DMS53 treated with DMSO at 0.1 percent for 48 hours (cell line): Measurements from ENCODE around the gene ABCA2.
"Not testable (repeated sequence)": the region's sequence is repeated elsewhere in the genome, so short reads cannot be mapped to it uniquely, and the experiment has no call there.

Source experiments
- DNase-seq: peaks from one replicate; lab custom pipeline; 2025; ENCODE audit not compliant: unreplicated experiment; lab: John Stamatoyannopoulos, UW

The ABCA2 gene

DNA sequence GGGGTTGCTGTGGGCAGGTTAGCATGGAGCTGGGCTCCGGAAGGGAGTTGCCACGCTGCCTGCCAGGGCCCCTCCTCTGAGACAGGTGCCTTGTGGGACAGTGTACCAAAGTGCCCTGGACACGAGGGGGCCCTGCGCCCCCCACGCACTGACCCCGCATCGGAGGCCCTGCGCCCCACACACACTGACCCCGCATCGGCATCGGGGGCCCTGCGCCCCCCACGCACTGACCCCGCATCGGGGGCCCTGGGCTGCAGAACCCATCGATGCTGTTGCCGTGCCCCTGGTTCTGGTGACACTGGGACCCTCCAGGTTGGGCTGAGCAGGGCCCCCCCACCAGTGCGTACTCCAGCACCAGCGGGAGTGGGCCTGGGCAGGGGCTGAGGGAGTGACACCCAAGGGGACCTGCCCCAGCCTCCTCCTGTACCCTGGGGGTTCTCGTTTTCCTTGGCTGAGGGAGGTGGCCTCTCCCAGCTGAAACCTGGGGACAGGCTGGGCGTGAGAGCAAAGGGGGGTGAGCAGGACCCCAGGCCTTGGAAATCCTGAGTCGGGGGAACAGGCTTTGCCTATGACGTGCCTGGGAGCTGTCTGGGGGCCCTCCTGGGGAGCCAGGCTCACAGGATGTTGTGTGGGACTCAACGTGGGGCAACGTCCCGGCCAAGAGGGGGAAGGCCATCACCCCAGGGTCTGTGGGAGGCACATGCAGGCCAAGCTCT lies 35.4 kb upstream of the ABCA2 start:
- no peak for DNase-seq

DNA sequence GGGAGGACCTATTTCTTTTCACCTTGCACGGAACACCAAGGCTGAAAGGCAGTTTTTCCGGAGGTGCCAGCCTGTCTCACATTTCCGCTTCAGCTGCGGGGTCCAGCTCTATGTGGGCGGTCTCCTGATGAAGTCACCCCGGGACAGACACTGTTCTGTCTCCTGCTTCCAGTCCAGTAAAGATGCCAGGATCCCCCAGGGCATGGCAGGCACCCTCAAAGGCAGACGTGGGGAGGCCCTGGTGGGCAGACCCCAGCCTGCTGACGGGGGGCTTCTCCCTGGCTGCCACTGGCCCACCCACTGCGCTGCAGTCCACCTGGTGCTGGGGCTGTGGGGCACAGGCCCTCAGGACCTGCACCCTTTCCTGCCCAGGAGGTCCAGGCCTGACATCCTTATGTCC lies 34.8 kb upstream of the ABCA2 start:
- DNase-seq = not testable (repeated sequence)

DNA sequence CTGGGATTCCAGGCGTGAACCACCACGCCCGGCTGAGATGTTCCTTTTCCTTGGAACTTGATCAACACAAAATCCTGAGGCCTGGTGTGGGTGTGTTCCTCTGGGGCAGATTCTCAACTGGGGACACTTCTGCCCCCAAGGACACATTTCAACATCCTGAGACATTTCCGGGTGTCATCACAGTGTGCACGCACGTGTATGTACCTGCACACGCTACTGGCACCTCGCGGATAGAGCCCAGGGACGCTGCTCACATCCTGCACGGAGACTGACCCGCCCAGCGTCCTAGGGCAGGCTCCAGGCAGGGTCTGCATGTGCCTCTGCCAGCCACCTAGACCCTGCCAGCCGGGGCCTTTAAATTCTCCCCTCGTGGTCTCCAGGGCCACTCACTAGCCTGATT lies 34.3 kb upstream of the ABCA2 start:
- no peak for DNase-seq

DNA sequence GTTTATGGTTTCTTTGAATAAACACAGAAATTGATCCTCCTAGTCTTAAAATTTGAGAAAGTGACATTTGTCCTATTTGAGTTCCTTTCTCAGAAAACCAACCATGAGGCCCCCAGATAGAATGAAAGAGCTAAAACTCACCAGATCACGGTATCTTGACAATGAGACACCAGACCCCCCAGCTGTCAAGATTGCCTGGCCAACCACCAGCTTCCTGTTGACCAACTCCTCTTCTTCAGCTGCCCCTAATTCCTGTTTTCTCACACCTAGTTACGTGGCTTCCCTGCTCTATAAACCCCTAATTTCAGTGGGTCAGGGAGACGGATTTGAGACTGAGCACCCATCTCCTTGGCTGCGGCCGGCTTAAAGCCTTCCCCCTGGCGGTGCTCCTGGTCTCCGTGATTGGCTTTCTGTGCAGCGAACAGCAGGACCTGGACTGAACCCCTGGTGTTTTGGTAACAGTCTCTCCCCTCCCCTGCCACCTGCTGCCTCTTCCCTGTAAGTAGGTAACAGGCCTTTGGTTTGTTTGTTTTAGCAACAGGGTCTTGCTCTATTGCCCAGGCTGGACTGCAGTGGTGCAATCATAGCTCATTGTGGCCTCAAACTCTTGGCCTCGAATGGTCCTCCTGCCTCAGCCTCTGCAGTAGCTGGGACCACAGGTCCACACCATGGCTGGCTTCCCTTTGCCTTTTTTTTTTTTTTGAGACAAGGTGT lies 30.6 kb upstream of the ABCA2 start:
- DNase-seq = no peak

DNA sequence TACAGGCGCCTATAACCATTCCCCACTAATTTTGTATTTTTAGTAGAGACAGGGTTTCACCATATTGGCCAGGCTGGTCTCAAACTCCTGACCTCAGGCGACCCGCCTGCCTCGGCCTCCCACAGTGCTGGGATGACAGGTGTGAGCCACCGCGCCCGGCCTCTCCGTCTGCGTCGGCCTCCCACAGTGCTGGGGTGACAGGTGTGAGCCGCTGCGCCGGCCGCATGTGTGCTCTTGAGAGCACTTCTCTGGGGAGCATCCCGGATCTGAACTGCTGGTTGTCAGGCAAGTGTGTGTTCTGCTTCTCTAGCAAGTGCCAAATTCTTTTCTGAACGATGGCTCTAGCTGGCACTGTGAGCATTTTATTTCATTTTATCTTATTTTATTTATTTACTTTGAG lies 29.5 kb upstream of the ABCA2 start:
- peak; percentile 42 for DNase-seq

DNA sequence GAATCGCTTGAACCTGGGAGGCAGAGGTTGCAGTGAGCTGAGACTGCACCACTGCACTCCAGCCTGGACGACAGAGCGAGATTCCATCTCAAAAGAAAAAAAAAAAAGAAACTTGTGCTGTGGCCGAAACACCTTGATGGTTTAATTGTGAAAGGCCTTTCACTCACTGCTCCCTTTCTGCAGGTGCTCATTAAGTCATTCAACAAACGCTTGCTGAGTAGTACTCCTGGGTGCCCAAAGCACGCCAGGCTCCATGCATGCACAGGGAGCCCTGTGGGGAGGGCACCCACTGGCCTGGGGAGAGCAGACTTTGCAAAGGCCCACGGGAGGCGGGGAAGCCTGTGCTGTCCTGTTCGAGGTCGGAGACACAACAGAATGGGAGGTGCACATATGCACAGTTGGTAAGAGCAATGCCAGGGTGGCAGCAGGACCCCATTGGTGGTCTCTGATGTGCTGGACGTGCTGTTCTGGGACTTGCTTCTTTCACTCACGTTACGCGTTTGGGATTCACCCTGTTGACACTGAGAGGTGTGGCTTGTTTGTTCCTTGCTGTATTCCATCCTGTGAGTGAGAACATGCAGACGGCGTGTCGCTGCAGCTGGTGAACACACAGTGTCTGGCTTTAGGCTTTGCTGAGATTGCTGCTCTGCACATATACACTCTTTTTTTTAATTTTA lies 28.8 kb upstream of the ABCA2 start:
- no peak for DNase-seq

DNA sequence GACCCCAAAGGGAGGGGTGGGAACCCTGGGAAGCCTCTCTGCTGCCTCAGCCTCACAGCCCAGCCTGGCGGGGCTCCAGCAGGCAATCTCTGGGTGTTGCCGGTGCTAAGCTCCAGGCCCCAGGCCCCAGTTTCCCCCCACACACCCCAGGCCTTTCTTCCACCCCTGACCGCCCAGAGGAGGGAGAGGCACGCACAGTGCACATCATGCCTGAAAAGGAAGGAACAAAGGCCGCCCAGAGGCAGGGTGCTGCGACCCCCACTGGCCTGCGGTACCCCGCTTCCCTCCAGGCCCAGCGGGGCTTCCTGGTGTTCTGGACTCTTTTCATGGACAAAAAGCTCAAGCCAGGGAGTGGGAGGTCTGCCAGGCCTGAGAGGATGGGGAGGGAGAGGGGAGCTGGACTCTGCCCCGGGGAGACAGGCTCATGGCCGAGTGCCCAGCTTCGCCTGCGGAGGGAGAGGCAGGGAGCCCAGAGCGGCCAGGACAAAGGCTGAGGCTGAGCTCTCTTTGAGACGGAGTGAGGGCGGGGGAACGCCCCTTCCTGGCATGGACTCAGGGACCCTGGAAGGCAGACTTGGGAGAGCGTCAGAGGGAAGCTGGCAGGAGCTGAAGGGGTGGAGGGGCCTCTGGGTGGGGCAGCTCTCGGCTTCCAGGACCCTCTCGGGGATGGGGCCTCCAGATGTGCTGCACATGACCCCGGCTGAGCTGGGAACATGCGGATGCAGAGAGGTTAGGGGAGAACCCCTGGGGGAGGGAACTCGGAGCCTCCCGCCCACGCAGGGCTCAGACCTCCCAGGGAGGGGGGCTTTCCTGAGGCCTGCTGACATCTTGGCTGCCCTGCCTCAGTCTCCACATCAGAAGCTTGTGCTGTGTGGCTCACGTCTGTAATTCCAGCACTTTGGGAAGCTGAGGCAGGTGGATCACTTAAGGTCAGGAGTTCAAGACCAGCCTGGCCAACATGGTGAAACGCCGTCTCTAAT lies 27.6 kb upstream of the ABCA2 start:
- no peak for DNase-seq

DNA sequence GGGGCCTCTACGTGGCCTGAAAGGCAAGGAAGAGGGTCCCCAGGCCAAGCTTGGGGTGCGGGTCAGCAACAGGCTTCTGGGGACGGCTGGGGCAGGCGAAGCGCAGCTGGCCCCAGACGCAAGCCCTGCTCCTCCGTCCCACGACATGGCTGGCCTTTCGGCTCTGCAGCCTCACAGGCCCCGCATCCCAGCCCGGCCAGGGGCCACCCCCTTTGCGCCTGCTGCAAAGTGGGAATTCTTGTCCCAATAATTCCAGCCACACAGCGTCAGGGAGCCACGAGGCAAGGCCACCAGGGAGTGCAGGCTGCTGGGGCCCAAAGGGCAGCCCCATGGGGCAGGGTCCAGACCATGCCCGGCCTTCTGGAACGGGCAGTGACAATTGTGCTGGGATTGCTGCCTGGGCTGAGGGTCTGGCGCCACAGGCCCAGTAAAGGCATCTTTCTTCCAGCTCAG lies 26.9 kb upstream of the ABCA2 start:
- no peak for DNase-seq

DNA sequence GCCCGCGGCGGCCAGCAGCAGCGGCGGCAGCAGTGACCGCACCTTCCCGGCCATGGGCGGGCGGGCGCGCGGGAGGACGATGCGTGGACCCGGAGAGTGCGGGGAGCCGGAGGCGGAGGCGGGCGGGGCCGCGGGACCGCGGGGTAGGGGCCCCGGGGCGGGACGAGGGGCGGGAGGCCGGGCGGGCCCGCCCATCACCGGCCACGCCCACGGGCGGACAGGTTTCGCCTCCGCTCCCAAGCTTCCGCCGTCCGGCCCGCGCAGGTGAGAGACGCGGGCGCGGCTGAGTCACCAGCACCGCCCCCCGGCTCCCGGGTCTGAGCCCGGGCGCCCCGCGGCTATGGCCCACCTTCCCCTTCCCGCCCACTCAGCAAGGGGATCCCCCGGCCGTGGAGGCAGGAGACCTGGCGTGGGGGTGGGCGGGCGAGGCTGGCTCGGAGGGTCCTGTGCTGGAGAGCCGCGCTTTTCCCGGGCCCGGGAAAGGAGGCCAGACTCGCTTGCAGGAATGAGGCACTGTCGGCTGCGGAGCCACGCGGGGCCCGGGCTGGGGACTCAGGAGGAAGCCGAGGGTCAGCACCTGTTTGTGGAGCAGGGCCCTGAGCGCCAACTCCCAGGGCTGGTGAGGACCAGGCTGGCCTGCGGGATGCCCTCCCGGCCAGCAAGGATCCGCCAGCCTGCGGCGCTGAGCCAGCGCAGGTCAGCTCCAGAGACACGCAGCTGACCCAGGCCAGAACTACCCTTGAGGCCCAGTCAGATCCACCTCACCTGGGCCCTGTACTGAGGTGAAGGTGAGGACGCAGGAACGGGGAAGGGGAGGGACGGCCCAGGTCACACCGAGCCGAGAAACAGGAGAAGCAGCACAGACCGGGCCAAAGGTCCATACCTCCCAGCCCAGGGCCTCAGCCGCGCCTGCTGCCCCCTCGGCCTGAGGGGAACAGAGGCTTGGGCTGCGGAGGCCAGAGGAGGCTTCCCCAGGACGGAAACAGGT lies 26.2 kb upstream of the ABCA2 start, which contains the start of gene ENTPD2:
TSS of gene ENTPD2 (minus strand) at position 118 of the 988 bp plus-strand sequence. CDS start at position 54, 64 bp downstream.
- peak; percentile 53 for DNase-seq

DNA sequence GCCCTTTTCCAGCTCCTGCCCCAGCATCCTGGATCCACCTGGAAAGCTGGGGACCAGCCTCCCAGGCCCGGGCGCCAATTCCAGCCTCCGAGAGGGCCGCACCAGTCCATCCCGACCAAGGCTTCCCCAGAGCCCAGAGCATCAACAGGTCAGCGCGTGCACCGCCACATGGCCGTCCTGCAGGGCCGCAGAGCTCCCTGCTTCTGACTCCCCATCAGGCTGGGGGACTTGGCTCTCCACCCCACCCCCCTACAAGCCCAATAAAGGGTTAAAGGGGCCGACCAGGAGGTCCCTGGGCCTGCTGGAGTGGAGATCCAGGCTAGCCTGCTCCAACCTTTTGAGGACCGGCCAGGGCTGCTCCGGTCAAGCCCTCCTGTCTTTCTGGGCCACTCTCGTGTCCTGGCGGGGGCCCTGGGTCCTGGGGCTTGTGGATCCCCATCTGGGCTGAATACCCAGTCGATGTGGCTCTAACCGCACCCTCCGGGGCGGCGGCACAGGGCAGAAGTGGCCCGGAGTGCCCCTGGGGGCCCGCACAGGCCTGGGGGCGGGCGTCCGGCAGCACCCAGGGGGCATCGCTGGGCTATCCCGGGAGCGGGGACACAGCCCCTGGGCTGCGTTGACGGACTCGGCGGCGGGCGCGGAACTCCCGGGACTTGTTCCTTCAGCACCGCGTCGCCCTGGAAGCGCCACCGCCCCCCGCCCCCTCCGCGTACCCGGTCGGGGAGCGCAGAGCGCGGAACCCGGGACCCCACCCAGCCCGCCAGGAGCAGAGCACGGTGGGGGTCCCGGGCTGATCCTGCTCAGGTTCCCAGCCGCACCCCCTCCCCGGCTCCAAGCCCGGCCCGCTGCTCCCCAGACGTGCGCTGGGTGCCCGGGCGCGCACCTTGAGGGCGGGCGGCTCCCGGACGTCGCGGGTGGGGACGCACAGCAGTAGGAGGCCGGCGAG lies 25.2 kb upstream of the ABCA2 start:
- no peak for DNase-seq

DNA sequence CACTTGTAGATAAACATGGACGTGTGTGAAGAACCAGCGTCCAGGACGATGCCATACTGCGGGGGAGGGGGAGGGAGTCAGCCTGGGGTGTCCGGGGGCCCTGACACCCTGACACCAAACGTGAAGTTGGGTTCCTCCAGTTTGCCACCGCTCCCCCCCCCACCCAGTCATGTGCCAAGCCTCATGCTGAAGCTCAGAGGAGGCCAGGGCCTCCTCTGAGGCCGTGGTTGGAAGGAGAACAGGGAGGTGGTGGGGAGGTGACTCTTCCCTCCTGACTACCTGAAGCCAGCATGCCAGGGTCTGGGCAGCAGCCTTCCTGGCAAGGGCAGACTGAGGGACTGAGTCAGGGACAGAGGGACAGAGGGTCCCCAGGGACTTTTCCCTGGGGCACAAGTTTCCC lies 24.3 kb upstream of the ABCA2 start:
- DNase-seq = no peak

DNA sequence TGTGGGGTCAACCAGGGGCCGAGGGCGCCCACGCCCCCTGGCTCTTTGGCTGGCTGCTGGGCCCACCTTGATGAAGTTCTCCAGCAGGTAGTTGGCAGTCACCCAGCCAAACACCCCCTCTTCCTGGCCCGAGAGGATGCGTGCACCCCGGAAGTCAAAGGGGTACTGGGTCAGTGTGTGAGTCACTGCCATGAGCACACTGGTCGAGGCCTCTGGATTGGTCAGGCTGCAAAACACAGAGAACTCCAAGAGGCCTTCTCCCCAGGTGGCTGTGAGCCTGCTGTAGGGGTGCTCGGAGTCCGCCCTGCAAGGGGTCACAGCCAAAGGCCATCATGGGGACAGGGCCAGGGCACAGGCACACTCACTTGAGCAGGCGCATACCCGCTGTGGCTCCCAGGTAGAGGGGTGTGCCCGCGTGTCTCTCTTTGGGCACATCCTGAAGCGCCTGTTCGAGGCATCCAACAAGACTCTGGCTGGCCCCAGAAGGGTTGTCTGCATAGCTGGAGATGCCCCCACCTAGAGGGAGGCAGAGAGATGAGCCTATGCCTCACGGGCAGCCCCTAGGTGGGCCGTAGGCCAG lies 23.2 kb upstream of the ABCA2 start:
- DNase-seq = no peak

DNA sequence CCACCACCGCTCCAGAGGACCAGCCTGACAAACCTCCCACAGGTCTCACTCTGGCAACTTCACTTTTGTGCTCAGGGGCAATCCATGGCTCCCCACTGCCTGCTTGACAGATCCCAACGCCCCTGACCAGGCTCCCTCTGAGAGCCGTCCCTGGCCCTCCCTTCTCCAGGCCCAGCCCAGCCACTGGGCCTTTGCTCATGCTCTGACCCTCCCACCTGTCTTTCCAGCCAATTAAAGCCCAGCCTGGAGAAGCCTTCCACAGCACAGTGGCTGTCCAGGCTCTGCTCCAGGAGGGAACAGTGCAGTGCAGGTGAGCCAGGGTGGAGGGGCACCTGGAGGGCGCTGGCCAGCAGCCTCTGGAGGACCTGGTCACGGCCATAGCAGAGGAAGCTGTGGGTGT lies 22.5 kb upstream of the ABCA2 start:
- no peak for DNase-seq

DNA sequence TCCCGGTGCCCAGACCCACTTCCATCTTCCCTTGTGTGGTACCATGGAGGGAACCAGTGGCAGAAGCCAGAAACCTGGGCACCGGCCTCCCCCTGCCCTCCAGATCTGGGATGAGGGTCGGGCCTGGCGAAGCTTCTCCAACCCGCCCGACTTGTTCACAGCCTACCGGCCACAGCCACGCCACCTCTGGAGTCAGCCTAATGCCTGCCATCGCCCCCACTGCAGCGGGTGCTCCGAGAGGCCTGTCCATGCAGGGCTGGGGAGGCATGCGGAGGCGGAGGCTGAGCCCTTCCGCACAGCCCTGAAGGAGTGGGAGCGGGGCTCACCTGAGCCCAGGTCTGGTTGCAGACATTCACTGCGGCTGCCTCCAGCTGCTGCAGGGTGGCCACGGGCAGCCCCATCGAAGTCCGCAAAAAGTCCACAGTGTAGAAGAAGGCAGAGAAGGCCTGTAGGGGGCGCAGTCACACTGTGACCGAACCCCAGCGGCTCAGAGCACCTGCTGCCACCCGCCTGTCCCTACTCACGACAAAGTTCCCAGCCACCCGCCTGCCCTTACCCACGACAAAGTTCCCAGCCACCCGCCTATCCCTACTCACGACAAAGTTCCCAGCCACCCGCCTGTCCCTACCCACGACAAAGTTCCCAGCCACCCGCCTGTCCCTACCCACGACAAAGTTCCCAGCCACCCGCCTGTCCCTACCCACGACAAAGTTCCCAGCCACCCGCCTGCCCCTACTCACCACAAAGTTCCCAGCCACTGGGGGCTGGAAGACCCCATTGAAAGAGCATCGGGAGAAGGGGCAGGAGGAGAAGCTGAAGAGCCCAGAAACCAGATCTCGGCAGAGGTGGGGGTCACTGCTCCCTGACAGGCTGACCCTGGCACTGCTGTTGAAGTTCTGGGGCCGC lies 21.8 kb upstream of the ABCA2 start:
- peak; percentile 75 for DNase-seq

DNA sequence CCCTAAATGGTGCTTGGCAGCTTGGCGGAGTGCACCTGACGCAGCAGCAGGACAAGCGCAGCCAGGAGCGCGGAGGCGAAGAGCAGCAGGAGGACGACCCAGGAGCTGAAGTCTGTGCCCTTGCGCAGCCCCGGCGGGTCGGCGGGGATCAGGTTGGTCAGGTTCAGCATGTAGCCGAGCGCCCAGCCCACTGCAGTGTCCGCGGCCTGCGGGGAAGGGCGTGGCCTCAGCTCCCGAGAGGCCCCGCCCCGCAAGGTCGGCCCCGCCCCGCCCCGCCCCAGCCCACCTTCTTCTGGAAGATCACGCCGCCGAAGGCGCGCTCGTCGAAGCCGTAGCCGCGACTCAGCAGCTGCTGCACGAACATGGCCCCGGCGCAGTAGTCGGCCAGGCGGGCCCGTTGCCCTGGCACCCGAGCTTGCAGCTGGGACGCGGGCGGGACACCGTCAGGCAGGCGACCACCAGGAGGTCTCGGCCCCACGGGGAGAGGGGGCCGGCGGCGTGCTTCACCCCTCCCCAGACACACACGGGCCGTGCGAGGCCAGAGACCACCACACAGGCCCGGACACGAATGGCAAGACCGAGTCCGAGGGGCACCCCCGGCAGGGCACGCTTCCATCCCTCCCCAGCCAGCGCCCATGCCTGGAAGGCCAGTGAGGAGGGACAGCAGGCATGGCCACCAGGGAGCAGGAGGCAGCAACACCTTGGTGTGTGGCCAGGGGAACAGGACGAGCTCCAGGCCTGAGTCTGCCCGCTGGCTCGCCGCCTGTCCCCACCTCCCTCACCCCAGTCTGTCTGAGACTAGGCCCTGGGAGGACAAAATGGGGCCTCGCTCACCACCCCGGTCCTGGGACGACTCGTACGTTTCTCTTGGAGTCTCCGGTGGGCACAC lies 20.9 kb upstream of the ABCA2 start:
- DNase-seq = peak; percentile 49
